ENCODE results near the gene ALDH1L1.

Gene ALDH1L1

DNA sequence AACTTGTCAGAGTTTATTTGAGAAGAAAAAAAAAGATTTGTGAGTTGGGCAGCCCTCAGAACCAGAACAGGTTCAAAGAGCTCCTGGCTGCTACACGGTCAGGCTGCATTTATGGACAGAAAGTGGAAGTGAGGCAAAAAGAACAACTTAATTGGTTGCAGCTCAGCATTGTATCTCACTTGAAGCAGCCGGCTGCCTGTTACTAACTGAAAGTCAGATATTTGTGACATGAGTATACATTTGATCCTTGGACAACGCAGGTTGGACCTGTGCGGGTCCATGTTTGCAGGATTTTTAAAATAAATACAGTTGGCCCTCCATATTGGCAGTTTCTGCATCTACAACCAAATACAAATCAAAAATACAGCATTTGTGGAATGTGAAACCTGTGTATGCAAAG is 7.5 kb upstream of the ALDH1L1 start:
- TF ChIP-seq POLR2A (IDR thresholded peaks at IDR 0.05; ENCODE audit: low read depth, low read length) (no peak), TAF1 (IDR thresholded peaks at IDR 0.05; ENCODE audit: borderline replicate concordance, low read depth, low read length) (no peak), POLR2AphosphoS5 (IDR thresholded peaks at IDR 0.05; ENCODE audit: low read depth, low read length) (no peak)
- no peak for DNase-seq (ENCODE audit: insufficient read length)
- FAIRE-seq, result no peak

DNA sequence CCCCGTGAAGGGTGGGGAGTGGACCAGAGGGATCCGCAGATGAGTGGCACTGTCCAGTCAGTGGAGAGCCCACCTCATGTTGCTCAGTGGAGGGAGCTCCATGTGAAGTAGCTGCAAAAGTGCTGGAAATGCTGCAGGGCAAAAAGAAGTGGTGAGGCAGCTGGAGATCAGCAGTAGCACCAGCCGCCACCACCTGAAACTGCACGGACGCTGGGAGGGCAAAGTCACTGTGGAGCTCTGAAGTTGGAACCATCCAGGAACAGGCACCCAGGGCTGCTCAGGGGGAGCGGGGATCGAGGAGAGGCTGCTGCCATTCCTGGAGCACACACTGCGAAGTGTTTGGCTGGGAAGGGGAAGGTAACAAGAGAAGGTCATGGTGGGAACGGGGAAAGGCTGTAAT is 6.4 kb upstream of the ALDH1L1 start:
- no peak for TF ChIP-seq POLR2AphosphoS5 (IDR thresholded peaks at IDR 0.05; ENCODE audit: low read depth, low read length)
- no peak for TF ChIP-seq TAF1 (IDR thresholded peaks at IDR 0.05; ENCODE audit: borderline replicate concordance, low read depth, low read length)
- TF ChIP-seq POLR2A (IDR thresholded peaks at IDR 0.05; ENCODE audit: low read depth, low read length), result no peak
- no peak for DNase-seq (ENCODE audit: insufficient read length)
- FAIRE-seq, result no peak

DNA sequence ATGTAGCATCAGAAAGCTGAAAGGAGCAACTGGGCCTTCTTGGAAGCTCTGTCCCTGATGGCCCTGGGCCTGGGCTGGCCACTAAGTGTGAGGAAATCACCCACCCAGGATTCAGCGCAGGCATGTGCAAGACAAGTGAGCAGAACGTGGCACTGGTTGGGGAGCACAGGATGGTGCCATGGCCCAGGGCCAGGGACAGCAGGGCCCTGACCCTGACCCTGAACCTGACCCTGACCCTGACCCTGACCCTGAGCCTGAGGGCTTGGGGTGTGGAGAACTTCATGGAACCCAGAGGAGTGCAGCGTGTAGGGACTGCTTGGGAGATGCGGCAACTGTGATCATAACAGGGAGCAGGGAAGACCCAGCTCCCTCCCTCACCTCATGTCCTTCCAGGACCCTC is 5.9 kb upstream of the ALDH1L1 start:
- FAIRE-seq, result no peak

DNA sequence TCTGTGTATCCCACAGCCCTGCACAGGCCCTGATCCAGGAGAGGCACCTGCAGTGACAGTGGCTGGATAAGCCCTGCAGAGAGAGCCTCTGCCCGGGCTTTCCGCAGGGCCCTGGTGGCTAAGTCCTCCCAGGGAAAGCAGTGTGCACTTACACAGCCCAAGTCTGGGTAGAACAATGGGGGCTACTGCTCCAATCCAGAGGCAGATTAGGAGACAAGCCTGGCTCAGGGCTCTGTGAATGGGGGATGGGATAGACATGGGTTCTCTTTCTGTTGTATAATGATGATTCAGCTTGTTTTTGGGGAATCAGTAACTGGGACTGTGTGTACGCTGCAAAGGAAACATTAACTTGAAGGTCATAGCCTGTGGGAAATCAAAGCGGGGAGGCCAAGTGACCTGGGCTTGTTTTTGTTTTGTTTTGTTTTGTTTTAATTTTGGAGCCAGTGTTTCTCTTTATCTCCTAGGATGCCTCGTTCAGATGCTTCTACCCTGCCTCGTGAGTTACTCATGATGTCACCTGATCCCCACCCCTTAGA is 4.1 kb upstream of the ALDH1L1 start:
- DNase-seq (ENCODE audit: insufficient read length), result no peak
- FAIRE-seq, result no peak
- TF ChIP-seq TAF1 (IDR thresholded peaks at IDR 0.05; ENCODE audit: borderline replicate concordance, low read depth, low read length) (no peak), POLR2A (IDR thresholded peaks at IDR 0.05; ENCODE audit: low read depth, low read length) (no peak), POLR2AphosphoS5 (IDR thresholded peaks at IDR 0.05; ENCODE audit: low read depth, low read length) (no peak)

More for the DNA sequence above, 5.9 kb upstream of the ALDH1L1 start:
- TF ChIP-seq TAF1 (IDR thresholded peaks at IDR 0.05; ENCODE audit: borderline replicate concordance, low read depth, low read length) (no peak), POLR2A (IDR thresholded peaks at IDR 0.05; ENCODE audit: low read depth, low read length) (no peak), POLR2AphosphoS5 (IDR thresholded peaks at IDR 0.05; ENCODE audit: low read depth, low read length) (no peak)
- no peak for DNase-seq (ENCODE audit: insufficient read length)

DNA sequence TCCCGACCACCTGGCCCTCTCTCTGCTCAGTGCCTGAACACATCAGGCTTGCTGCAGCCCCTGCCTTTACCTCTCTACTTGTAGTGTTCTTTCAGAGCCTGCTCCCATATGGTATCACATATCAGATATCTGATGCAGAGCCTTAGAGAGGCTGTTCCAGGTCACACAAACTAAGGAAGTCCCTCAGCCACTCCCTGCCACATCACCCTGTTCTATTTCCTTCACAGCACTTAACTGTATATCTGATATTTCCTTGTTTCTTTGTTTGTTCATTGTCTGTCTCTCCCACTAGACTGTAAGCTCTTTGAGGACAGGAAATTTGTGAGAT is 976 bp upstream of the ALDH1L1 start:
- TF ChIP-seq POLR2AphosphoS5 (IDR thresholded peaks at IDR 0.05; ENCODE audit: low read depth, low read length), result no peak
- TF ChIP-seq TAF1 (IDR thresholded peaks at IDR 0.05; ENCODE audit: borderline replicate concordance, low read depth, low read length), result no peak
- TF ChIP-seq POLR2A (IDR thresholded peaks at IDR 0.05; ENCODE audit: low read depth, low read length), result no peak
- FAIRE-seq, result no peak
- no peak for DNase-seq (ENCODE audit: insufficient read length)

DNA sequence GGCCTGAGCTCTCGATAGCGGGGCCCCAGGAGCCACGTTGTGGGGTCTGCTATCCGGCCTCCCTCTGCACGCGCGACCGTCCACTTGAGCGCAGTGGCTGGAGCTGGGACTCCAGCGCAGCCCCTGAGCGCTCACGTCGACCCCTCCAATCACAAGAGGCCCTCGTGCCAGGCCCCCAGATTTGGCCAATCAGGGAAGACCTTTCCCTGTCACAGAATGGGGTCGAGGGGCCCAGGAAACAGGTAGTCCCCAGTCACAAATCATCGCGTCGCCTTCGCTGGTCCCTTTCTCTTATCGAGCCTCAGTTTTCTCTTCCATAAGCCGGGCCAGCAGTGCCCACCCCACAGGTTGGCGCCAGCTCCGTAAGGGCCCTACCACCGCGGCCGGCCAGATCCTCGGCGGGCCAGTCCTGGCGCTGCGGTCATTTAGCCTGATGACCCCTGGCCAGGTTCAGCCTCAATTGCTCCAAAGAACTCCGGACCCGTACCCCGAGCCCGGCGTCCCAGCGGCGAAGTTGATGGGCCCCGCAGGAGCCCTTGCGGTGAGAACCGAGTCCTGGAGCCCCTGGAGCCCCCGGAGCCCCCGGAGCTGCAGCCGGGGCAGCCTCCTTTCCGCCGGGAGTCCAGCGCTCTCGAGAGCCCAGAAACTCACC is 435 bp downstream of the ALDH1L1 start:
- no peak for TF ChIP-seq TAF1 (IDR thresholded peaks at IDR 0.05; ENCODE audit: borderline replicate concordance, low read depth, low read length)
- no peak for TF ChIP-seq POLR2AphosphoS5 (IDR thresholded peaks at IDR 0.05; ENCODE audit: low read depth, low read length)
- TF ChIP-seq POLR2A (IDR thresholded peaks at IDR 0.05; ENCODE audit: low read depth, low read length), result no peak
- FAIRE-seq, result no peak
- no peak for DNase-seq (ENCODE audit: insufficient read length)

DNA sequence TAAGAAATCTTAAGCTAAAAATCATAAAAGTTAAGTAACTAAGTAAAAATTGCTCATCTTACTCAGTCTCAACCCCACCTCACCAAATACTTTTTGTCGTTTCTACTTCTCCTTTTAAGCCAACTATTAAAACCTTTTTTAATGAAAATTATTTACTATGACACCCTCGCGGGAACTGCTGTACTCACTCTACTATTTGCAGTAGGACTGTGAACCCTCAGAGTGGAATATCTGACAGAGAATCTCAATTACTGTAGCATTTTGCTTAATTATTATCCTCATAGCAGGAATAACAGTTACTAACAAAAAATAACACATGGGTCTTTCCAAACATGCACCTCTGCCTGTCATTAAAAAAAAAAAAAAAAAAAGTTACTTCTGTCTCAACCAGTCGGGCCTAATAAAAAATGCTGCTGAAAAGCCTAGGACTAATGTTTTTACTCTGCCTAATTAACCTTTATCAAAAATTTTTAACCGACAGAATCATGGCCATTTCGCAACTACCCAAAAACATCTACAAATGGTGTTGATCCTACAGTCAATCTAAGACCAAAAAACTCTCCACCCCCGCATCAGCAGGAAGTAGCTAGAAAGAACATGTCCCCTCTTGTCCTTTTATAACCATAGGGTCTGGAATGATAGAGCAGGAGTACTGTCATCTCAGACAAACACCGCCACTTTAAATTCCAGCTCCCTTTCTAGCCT is 10.2 kb downstream of the ALDH1L1 start:
- no peak for FAIRE-seq
- TF ChIP-seq POLR2AphosphoS5 (IDR thresholded peaks at IDR 0.05; ENCODE audit: low read depth, low read length), result no peak
- no peak for TF ChIP-seq POLR2A (IDR thresholded peaks at IDR 0.05; ENCODE audit: low read depth, low read length)
- TF ChIP-seq TAF1 (IDR thresholded peaks at IDR 0.05; ENCODE audit: borderline replicate concordance, low read depth, low read length), result no peak
- DNase-seq (ENCODE audit: insufficient read length), result no peak

DNA sequence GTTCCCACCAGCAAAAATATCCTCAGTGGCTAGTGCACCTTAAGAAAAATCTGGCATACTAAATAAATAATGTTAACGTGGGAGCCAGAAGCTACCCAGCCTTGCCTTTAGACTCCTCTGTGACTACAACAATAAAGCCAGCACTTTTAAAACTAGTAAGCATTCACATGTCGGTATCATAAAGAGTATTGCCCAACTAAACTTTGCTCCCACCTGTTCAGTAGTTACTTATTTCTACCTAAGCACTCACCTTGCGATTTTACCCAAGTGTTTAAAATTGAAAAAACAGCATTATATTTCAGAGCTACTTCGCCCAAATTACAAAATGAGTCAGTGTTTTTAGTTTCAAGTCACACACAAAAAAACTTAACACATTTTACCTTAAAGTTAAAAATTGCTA is 12.8 kb downstream of the ALDH1L1 start:
- DNase-seq (ENCODE audit: insufficient read length) (no peak), FAIRE-seq (no peak)
- TF ChIP-seq POLR2A (IDR thresholded peaks at IDR 0.05; ENCODE audit: low read depth, low read length) (no peak), POLR2AphosphoS5 (IDR thresholded peaks at IDR 0.05; ENCODE audit: low read depth, low read length) (no peak), TAF1 (IDR thresholded peaks at IDR 0.05; ENCODE audit: borderline replicate concordance, low read depth, low read length) (no peak)

DNA sequence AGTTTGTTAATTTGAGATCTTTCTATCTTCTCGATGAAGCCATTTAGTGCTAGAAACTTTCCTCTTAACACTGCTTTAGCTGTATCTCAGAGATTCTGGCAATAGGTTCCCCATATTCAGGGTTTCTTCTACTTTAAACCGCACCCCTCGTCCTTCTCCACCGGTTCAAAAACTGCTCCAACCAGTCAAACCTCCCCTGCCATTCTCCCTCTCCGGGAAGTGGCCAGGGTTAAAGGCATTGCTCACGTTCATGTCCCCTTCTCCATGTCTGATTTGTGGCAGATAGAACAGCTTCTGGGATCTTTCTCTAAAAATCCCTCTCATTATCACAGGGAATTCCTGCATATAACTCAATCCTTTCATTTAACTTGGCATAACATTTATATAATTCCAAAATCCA is 14.4 kb downstream of the ALDH1L1 start:
- DNase-seq (ENCODE audit: insufficient read length) (no peak), FAIRE-seq (no peak)
- TF ChIP-seq TAF1 (IDR thresholded peaks at IDR 0.05; ENCODE audit: borderline replicate concordance, low read depth, low read length), result no peak
- TF ChIP-seq POLR2AphosphoS5 (IDR thresholded peaks at IDR 0.05; ENCODE audit: low read depth, low read length), result no peak
- TF ChIP-seq POLR2A (IDR thresholded peaks at IDR 0.05; ENCODE audit: low read depth, low read length), result no peak

DNA sequence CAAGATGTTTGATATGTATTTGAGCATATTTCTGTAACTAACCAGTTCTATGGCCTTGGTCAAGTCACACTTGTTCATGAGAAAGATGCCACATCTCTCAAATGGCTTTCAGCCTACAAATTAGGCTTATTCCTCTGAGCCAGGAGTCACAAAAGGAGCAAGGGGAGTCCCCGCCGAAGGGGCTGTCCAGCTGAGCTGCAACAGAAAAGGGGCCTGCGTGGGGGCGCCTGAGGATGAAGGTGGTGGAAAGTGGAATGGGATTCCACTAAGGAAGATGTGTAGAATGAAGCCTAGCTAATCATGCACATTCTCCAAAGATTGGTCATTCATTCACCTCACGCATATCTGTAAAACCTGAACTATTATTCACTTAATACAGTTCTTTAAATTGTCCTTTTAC is 19.1 kb downstream of the ALDH1L1 start:
- no peak for DNase-seq (ENCODE audit: insufficient read length)
- TF ChIP-seq POLR2A (IDR thresholded peaks at IDR 0.05; ENCODE audit: low read depth, low read length) (no peak), TAF1 (IDR thresholded peaks at IDR 0.05; ENCODE audit: borderline replicate concordance, low read depth, low read length) (no peak), POLR2AphosphoS5 (IDR thresholded peaks at IDR 0.05; ENCODE audit: low read depth, low read length) (no peak)
- FAIRE-seq, result no peak

DNA sequence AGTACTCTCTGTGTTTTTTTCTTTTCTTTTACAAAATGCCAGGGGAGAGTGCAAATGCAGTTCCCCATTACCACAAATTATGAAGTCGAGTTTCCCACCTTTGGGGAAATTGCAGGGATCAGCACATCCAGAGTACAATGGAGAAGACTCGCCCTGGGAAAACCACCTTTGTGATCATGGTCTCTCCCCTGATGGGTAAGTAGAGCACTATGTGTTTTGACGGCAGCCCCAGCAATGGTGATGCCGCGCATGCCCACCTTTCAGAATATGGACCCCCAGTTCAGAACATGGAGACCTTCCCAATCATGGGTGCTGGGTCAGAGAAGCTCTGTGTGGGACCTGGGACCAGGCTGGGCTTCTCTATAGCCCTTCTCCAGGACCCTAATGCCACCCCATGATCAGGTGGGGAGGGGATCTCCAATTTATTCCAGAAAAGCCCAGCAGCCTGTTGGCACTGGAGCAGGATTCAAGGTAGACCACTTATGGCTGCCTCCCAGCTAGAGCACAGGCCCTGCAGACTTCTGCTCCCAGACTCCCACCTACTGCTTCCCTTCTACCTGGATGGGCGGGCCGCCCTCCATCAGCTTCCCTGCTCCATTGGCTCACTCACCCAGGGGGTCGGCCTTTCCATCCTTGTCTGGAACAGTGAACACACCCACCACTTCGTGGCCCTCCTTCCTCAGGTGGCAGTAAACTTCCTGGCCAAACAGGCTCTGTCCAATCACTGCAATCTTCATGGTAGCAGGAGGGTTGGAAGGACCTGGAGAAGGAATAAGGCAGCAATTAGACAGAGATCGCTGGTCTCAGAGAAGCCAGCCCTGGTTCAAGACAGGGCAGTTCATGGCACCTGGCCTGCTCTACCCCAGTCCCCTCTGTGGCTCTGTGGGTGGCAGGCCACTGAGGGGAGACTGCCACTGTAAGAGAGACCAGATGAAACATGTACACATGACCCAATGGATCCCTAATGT is 19.9 kb downstream of the ALDH1L1 start:
- TF ChIP-seq TAF1 (IDR thresholded peaks at IDR 0.05; ENCODE audit: borderline replicate concordance, low read depth, low read length), result no peak
- TF ChIP-seq POLR2AphosphoS5 (IDR thresholded peaks at IDR 0.05; ENCODE audit: low read depth, low read length), result no peak
- TF ChIP-seq POLR2A (IDR thresholded peaks at IDR 0.05; ENCODE audit: low read depth, low read length), result no peak
- DNase-seq (ENCODE audit: insufficient read length), result no peak
- FAIRE-seq, result no peak
